ENCODE measurements around the gene GNG7. TPM values are rescaled to one million over a fixed set of nuclear protein-coding genes. Genes with fewer than 3 reads are reported as not detected.

Gene GNG7
- total and polyA plus RNA-seq, 10 of the 15 experiments (the other 5 are each of a cell fraction or from before 2014, with no cell fraction given): 1.9 to 13.6 (median 6.5) TPM

Small RNA genes within 50 kb of the gene (microRNA-seq; reads per million reads assigned to microRNA genes)
- 3.6 reads per million, percentile 21 among the genes with 10 or more reads in this experiment for gene MIR7850

Small RNA genes within 50 kb of the gene (small RNA-seq; reads per million reads assigned to genes)
- gene MIR7850 (0.35 reads per million), gene RN7SL121P (not detected), gene RNU6-993P (not detected)

Other genes with a start within 250 kb of the GNG7 start
Only the 7 nearest of the 11 such genes appear.
- not detected in 2 replicates for gene DIRAS1, start 18.7 kb upstream of the GNG7 start, total RNA-seq (2014; rRNA removed)
- gene DIRAS1, start 18.7 kb upstream of the GNG7 start, total RNA-seq (2014; rRNA removed; fragmentation: Illumina TruSeq; extraction: Trizol): 0.09 TPM in 1 of 2 replicates, not detected in the other
- gene DIRAS1, start 18.7 kb upstream of the GNG7 start, total RNA-seq (2021): 0.18 and 0.48 TPM in 2 replicates
- gene DIRAS1, start 18.7 kb upstream of the GNG7 start, polyA plus RNA-seq (2011; rRNA removed): 0.03 and 0.05 TPM in 2 replicates
- 0.07 TPM in 1 of 2 replicates, not detected in the other for gene DIRAS1, start 18.7 kb upstream of the GNG7 start, polyA plus RNA-seq (2014; fragmentation: Illumina TruSeq; extraction: Trizol)
- not detected for gene DIRAS1, start 18.7 kb upstream of the GNG7 start, polyA plus RNA-seq (2014; fragmentation: Nextera tagmentation; extraction: Ambion mirVana)
- gene DIRAS1, start 18.7 kb upstream of the GNG7 start, polyA plus RNA-seq (2014; rRNA removed): 0.08 TPM in 1 of 2 replicates, not detected in the other
- under 1 TPM; 0.04 to 0.13 TPM for gene DIRAS1, start 18.7 kb upstream of the GNG7 start, polyA plus RNA-seq (2016; fragmentation: Nextera tagmentation; extraction: Ambion mirVana)
- 46.0 and 50.2 TPM in 2 replicates for gene SLC39A3, start 37.3 kb upstream of the GNG7 start, total RNA-seq (2014; rRNA removed)
- gene SLC39A3, start 37.3 kb upstream of the GNG7 start, total RNA-seq (2014; rRNA removed; fragmentation: Illumina TruSeq; extraction: Trizol): 31.2 and 33.7 TPM in 2 replicates
- 48.4 and 52.1 TPM in 2 replicates for gene SLC39A3, start 37.3 kb upstream of the GNG7 start, total RNA-seq (2021)
- 18.7 and 29.6 TPM in 2 replicates for gene SLC39A3, start 37.3 kb upstream of the GNG7 start, polyA plus RNA-seq (2011; rRNA removed)
- gene SLC39A3, start 37.3 kb upstream of the GNG7 start, polyA plus RNA-seq (2014; fragmentation: Illumina TruSeq; extraction: Trizol): 20.9 and 59.4 TPM in 2 replicates
- 1 to 10 TPM in 1 of 2 experiments, under 1 TPM in 1; 0.63 to 1.1 TPM for gene SLC39A3, start 37.3 kb upstream of the GNG7 start, polyA plus RNA-seq (2014; fragmentation: Nextera tagmentation; extraction: Ambion mirVana)
- gene SLC39A3, start 37.3 kb upstream of the GNG7 start, polyA plus RNA-seq (2014; rRNA removed): 54.5 and 54.9 TPM in 2 replicates
- gene SLC39A3, start 37.3 kb upstream of the GNG7 start, polyA plus RNA-seq (2016; fragmentation: Nextera tagmentation; extraction: Ambion mirVana): 10 to 100 TPM; 58.7 to 67.1 TPM
- gene SGTA, start 80.6 kb upstream of the GNG7 start, total RNA-seq (2014; rRNA removed): 51.2 and 59.2 TPM in 2 replicates
- 22.9 and 26.2 TPM in 2 replicates for gene SGTA, start 80.6 kb upstream of the GNG7 start, total RNA-seq (2014; rRNA removed; fragmentation: Illumina TruSeq; extraction: Trizol)
- 69.2 and 76.3 TPM in 2 replicates for gene SGTA, start 80.6 kb upstream of the GNG7 start, total RNA-seq (2021)
- 19.9 and 32.9 TPM in 2 replicates for gene SGTA, start 80.6 kb upstream of the GNG7 start, polyA plus RNA-seq (2011; rRNA removed)
- 13.2 and 37.1 TPM in 2 replicates for gene SGTA, start 80.6 kb upstream of the GNG7 start, polyA plus RNA-seq (2014; fragmentation: Illumina TruSeq; extraction: Trizol)
- gene SGTA, start 80.6 kb upstream of the GNG7 start, polyA plus RNA-seq (2014; fragmentation: Nextera tagmentation; extraction: Ambion mirVana): 1 to 10 TPM; 2.0 to 3.1 TPM
- gene SGTA, start 80.6 kb upstream of the GNG7 start, polyA plus RNA-seq (2014; rRNA removed): 64.2 and 78.7 TPM in 2 replicates
- 100 to 1,000 TPM; 102 TPM for gene SGTA, start 80.6 kb upstream of the GNG7 start, polyA plus RNA-seq (2016; fragmentation: Nextera tagmentation; extraction: Ambion mirVana)
- gene THOP1, start 82.8 kb upstream of the GNG7 start, total RNA-seq (2014; rRNA removed): 260 and 270 TPM in 2 replicates
- 75.9 and 77.5 TPM in 2 replicates for gene THOP1, start 82.8 kb upstream of the GNG7 start, total RNA-seq (2014; rRNA removed; fragmentation: Illumina TruSeq; extraction: Trizol)
- 217 and 220 TPM in 2 replicates for gene THOP1, start 82.8 kb upstream of the GNG7 start, total RNA-seq (2021)
- gene THOP1, start 82.8 kb upstream of the GNG7 start, polyA plus RNA-seq (2011; rRNA removed): 72.8 and 137 TPM in 2 replicates
- 36.0 and 76.8 TPM in 2 replicates for gene THOP1, start 82.8 kb upstream of the GNG7 start, polyA plus RNA-seq (2014; fragmentation: Illumina TruSeq; extraction: Trizol)
- gene THOP1, start 82.8 kb upstream of the GNG7 start, polyA plus RNA-seq (2014; fragmentation: Nextera tagmentation; extraction: Ambion mirVana): 1 to 10 TPM; 1.9 to 3.8 TPM
- gene THOP1, start 82.8 kb upstream of the GNG7 start, polyA plus RNA-seq (2014; rRNA removed): 200 and 240 TPM in 2 replicates
- 100 to 1,000 TPM; 220 to 241 TPM for gene THOP1, start 82.8 kb upstream of the GNG7 start, polyA plus RNA-seq (2016; fragmentation: Nextera tagmentation; extraction: Ambion mirVana)
- gene ZNF554, start 117.2 kb upstream of the GNG7 start, total RNA-seq (2014; rRNA removed): 1.7 and 2.1 TPM in 2 replicates
- gene ZNF554, start 117.2 kb upstream of the GNG7 start, total RNA-seq (2014; rRNA removed; fragmentation: Illumina TruSeq; extraction: Trizol): 1.5 and 1.8 TPM in 2 replicates
- gene ZNF554, start 117.2 kb upstream of the GNG7 start, total RNA-seq (2021): 1.7 TPM in 2 replicates
- gene ZNF554, start 117.2 kb upstream of the GNG7 start, polyA plus RNA-seq (2011; rRNA removed): 1.3 and 1.7 TPM in 2 replicates
- gene ZNF554, start 117.2 kb upstream of the GNG7 start, polyA plus RNA-seq (2014; fragmentation: Illumina TruSeq; extraction: Trizol): 1.2 and 1.4 TPM in 2 replicates
- under 1 TPM; 0.19 to 0.38 TPM for gene ZNF554, start 117.2 kb upstream of the GNG7 start, polyA plus RNA-seq (2014; fragmentation: Nextera tagmentation; extraction: Ambion mirVana)
- gene ZNF554, start 117.2 kb upstream of the GNG7 start, polyA plus RNA-seq (2014; rRNA removed): 0.96 and 1.3 TPM in 2 replicates
- 1 to 10 TPM; 1.2 to 1.4 TPM for gene ZNF554, start 117.2 kb upstream of the GNG7 start, polyA plus RNA-seq (2016; fragmentation: Nextera tagmentation; extraction: Ambion mirVana)
- 0.62 and 0.71 TPM in 2 replicates for gene ZNF555, start 138.8 kb upstream of the GNG7 start, total RNA-seq (2014; rRNA removed)
- gene ZNF555, start 138.8 kb upstream of the GNG7 start, total RNA-seq (2014; rRNA removed; fragmentation: Illumina TruSeq; extraction: Trizol): 1.6 and 1.7 TPM in 2 replicates
- gene ZNF555, start 138.8 kb upstream of the GNG7 start, total RNA-seq (2021): 0.90 and 1.2 TPM in 2 replicates
- gene ZNF555, start 138.8 kb upstream of the GNG7 start, polyA plus RNA-seq (2011; rRNA removed): 1.9 and 2.8 TPM in 2 replicates
- 1.3 and 1.5 TPM in 2 replicates for gene ZNF555, start 138.8 kb upstream of the GNG7 start, polyA plus RNA-seq (2014; fragmentation: Illumina TruSeq; extraction: Trizol)
- gene ZNF555, start 138.8 kb upstream of the GNG7 start, polyA plus RNA-seq (2014; fragmentation: Nextera tagmentation; extraction: Ambion mirVana): 1 to 10 TPM in 1 of 2 experiments, under 1 TPM in 1; 0.68 to 1.7 TPM
- gene ZNF555, start 138.8 kb upstream of the GNG7 start, polyA plus RNA-seq (2014; rRNA removed): 0.58 and 1.0 TPM in 2 replicates
- gene ZNF555, start 138.8 kb upstream of the GNG7 start, polyA plus RNA-seq (2016; fragmentation: Nextera tagmentation; extraction: Ambion mirVana): 1 to 10 TPM; 1.2 to 1.4 TPM
- gene ZNF556, start 164.6 kb upstream of the GNG7 start, total RNA-seq (2014; rRNA removed): not detected in 2 replicates
- gene ZNF556, start 164.6 kb upstream of the GNG7 start, total RNA-seq (2014; rRNA removed; fragmentation: Illumina TruSeq; extraction: Trizol): not detected in 2 replicates
- not detected in 2 replicates for gene ZNF556, start 164.6 kb upstream of the GNG7 start, total RNA-seq (2021)
- not detected in 2 replicates for gene ZNF556, start 164.6 kb upstream of the GNG7 start, polyA plus RNA-seq (2011; rRNA removed)
- 0.25 TPM in 1 of 2 replicates, not detected in the other for gene ZNF556, start 164.6 kb upstream of the GNG7 start, polyA plus RNA-seq (2014; fragmentation: Illumina TruSeq; extraction: Trizol)
- gene ZNF556, start 164.6 kb upstream of the GNG7 start, polyA plus RNA-seq (2014; fragmentation: Nextera tagmentation; extraction: Ambion mirVana): not detected
- not detected in 2 replicates for gene ZNF556, start 164.6 kb upstream of the GNG7 start, polyA plus RNA-seq (2014; rRNA removed)
- gene ZNF556, start 164.6 kb upstream of the GNG7 start, polyA plus RNA-seq (2016; fragmentation: Nextera tagmentation; extraction: Ambion mirVana): not detected

Measured in GM12878 (cell line).